ENCODE measurements around the gene TP53. TPM values are rescaled to one million over a fixed set of nuclear protein-coding genes. Genes with fewer than 3 reads are reported as not detected.

Gene TP53
- 65.0 TPM for polyA plus RNA-seq (2012; ENCODE audit: low read depth, missing spikeins)

- DNase-seq (ENCODE audit: insufficient read length, low spot score) (peak; percentile 59), FAIRE-seq (peak; percentile 94)
- TF ChIP-seq POU2F2 (IDR thresholded peaks at IDR 0.05; ENCODE audit: low read depth, low read length), result peak; percentile 92
- peak; percentile 93 for TF ChIP-seq TAF1 (IDR thresholded peaks at IDR 0.05; ENCODE audit: low read depth, low read length)
- peak; percentile 99 for TF ChIP-seq POLR2A (IDR thresholded peaks at IDR 0.05; ENCODE audit: low read depth, low read length)
- no peak for TF ChIP-seq PAX5 (IDR thresholded peaks at IDR 0.05; ENCODE audit: insufficient read depth, low read length, severe bottlenecking)
- TF ChIP-seq POLR2AphosphoS5 (IDR thresholded peaks at IDR 0.05; ENCODE audit: low read depth, low read length), result peak; percentile 99
- TF ChIP-seq SPI1 (IDR thresholded peaks at IDR 0.05; ENCODE audit: low read depth, low read length), result no peak
Observed at GRCh38 chr17:7687072-7687907, at the start of gene TP53. Gene TP53, minus strand, starts transcription at chr17:7687490. Its CDS starts 10,896 bp downstream, at chr17:7676594.

GRCh38 chr17:7732981-7733539, 45.8 kb upstream of the TP53 start:
- no peak for FAIRE-seq
- TF ChIP-seq TAF1 (IDR thresholded peaks at IDR 0.05; ENCODE audit: low read depth, low read length) (no peak), POU2F2 (IDR thresholded peaks at IDR 0.05; ENCODE audit: low read depth, low read length) (no peak), SPI1 (IDR thresholded peaks at IDR 0.05; ENCODE audit: low read depth, low read length) (no peak), PAX5 (IDR thresholded peaks at IDR 0.05; ENCODE audit: insufficient read depth, low read length, severe bottlenecking) (no peak), POLR2AphosphoS5 (IDR thresholded peaks at IDR 0.05; ENCODE audit: low read depth, low read length) (no peak), POLR2A (IDR thresholded peaks at IDR 0.05; ENCODE audit: low read depth, low read length) (no peak)
- DNase-seq (ENCODE audit: insufficient read length, low spot score), result no peak

GRCh38 chr17:7729816-7730215, 42.5 kb upstream of the TP53 start:
- FAIRE-seq, result peak; percentile 5
- TF ChIP-seq POLR2AphosphoS5 (IDR thresholded peaks at IDR 0.05; ENCODE audit: low read depth, low read length), result no peak
- no peak for TF ChIP-seq TAF1 (IDR thresholded peaks at IDR 0.05; ENCODE audit: low read depth, low read length)
- no peak for TF ChIP-seq SPI1 (IDR thresholded peaks at IDR 0.05; ENCODE audit: low read depth, low read length)
- no peak for TF ChIP-seq POU2F2 (IDR thresholded peaks at IDR 0.05; ENCODE audit: low read depth, low read length)
- TF ChIP-seq POLR2A (IDR thresholded peaks at IDR 0.05; ENCODE audit: low read depth, low read length), result no peak
- no peak for TF ChIP-seq PAX5 (IDR thresholded peaks at IDR 0.05; ENCODE audit: insufficient read depth, low read length, severe bottlenecking)
- no peak for DNase-seq (ENCODE audit: insufficient read length, low spot score)

- FAIRE-seq (no peak), DNase-seq (ENCODE audit: insufficient read length, low spot score) (no peak)
- TF ChIP-seq POLR2AphosphoS5 (IDR thresholded peaks at IDR 0.05; ENCODE audit: low read depth, low read length) (no peak), PAX5 (IDR thresholded peaks at IDR 0.05; ENCODE audit: insufficient read depth, low read length, severe bottlenecking) (no peak), POLR2A (IDR thresholded peaks at IDR 0.05; ENCODE audit: low read depth, low read length) (no peak), SPI1 (IDR thresholded peaks at IDR 0.05; ENCODE audit: low read depth, low read length) (no peak), TAF1 (IDR thresholded peaks at IDR 0.05; ENCODE audit: low read depth, low read length) (no peak), POU2F2 (IDR thresholded peaks at IDR 0.05; ENCODE audit: low read depth, low read length) (no peak)
Observed at GRCh38 chr17:7727886-7728285, 40.6 kb upstream of the TP53 start.

- DNase-seq (ENCODE audit: insufficient read length, low spot score) (no peak), FAIRE-seq (no peak)
- TF ChIP-seq PAX5 (IDR thresholded peaks at IDR 0.05; ENCODE audit: insufficient read depth, low read length, severe bottlenecking) (no peak), POLR2AphosphoS5 (IDR thresholded peaks at IDR 0.05; ENCODE audit: low read depth, low read length) (no peak), TAF1 (IDR thresholded peaks at IDR 0.05; ENCODE audit: low read depth, low read length) (no peak), POLR2A (IDR thresholded peaks at IDR 0.05; ENCODE audit: low read depth, low read length) (no peak), SPI1 (IDR thresholded peaks at IDR 0.05; ENCODE audit: low read depth, low read length) (no peak), POU2F2 (IDR thresholded peaks at IDR 0.05; ENCODE audit: low read depth, low read length) (no peak)
Observed at GRCh38 chr17:7721612-7722011, 34.3 kb upstream of the TP53 start.

- TF ChIP-seq POLR2A (IDR thresholded peaks at IDR 0.05; ENCODE audit: low read depth, low read length), result no peak
- TF ChIP-seq POLR2AphosphoS5 (IDR thresholded peaks at IDR 0.05; ENCODE audit: low read depth, low read length), result no peak
- no peak for TF ChIP-seq SPI1 (IDR thresholded peaks at IDR 0.05; ENCODE audit: low read depth, low read length)
- no peak for TF ChIP-seq TAF1 (IDR thresholded peaks at IDR 0.05; ENCODE audit: low read depth, low read length)
- no peak for TF ChIP-seq PAX5 (IDR thresholded peaks at IDR 0.05; ENCODE audit: insufficient read depth, low read length, severe bottlenecking)
- TF ChIP-seq POU2F2 (IDR thresholded peaks at IDR 0.05; ENCODE audit: low read depth, low read length), result no peak
- no peak for DNase-seq (ENCODE audit: insufficient read length, low spot score)
- no peak for FAIRE-seq
Observed at GRCh38 chr17:7720125-7720524, 32.8 kb upstream of the TP53 start.

GRCh38 chr17:7719661-7720060, 32.4 kb upstream of the TP53 start:
- TF ChIP-seq POLR2AphosphoS5 (IDR thresholded peaks at IDR 0.05; ENCODE audit: low read depth, low read length), result no peak
- TF ChIP-seq PAX5 (IDR thresholded peaks at IDR 0.05; ENCODE audit: insufficient read depth, low read length, severe bottlenecking), result no peak
- TF ChIP-seq POLR2A (IDR thresholded peaks at IDR 0.05; ENCODE audit: low read depth, low read length), result no peak
- TF ChIP-seq SPI1 (IDR thresholded peaks at IDR 0.05; ENCODE audit: low read depth, low read length), result no peak
- no peak for TF ChIP-seq TAF1 (IDR thresholded peaks at IDR 0.05; ENCODE audit: low read depth, low read length)
- DNase-seq (ENCODE audit: insufficient read length, low spot score) (no peak), FAIRE-seq (no peak)

GRCh38 chr17:7717756-7718350, 30.6 kb upstream of the TP53 start:
- FAIRE-seq, result peak; percentile 56
- DNase-seq (ENCODE audit: insufficient read length, low spot score), result no peak
- no peak for TF ChIP-seq PAX5 (IDR thresholded peaks at IDR 0.05; ENCODE audit: insufficient read depth, low read length, severe bottlenecking)
- no peak for TF ChIP-seq POLR2AphosphoS5 (IDR thresholded peaks at IDR 0.05; ENCODE audit: low read depth, low read length)
- TF ChIP-seq POLR2A (IDR thresholded peaks at IDR 0.05; ENCODE audit: low read depth, low read length), result no peak
- TF ChIP-seq POU2F2 (IDR thresholded peaks at IDR 0.05; ENCODE audit: low read depth, low read length), result no peak
- no peak for TF ChIP-seq SPI1 (IDR thresholded peaks at IDR 0.05; ENCODE audit: low read depth, low read length)
- TF ChIP-seq TAF1 (IDR thresholded peaks at IDR 0.05; ENCODE audit: low read depth, low read length), result no peak
